HG03457 (cell line): ENCODE results near the gene PDYN.
"Not testable (repeated sequence)": the region's sequence is repeated elsewhere in the genome, so short reads cannot be mapped to it uniquely, and the experiment has no call there.

Experiments used
- ATAC-seq: cut with Tn5 transposase; IDR thresholded peaks from one replicate; pipeline ENCODE4 v1.9.1; 2021; ENCODE audit warnings: moderate number of reproducible peaks; ENCODE audit not compliant: unreplicated experiment

The PDYN gene

GRCh38 chr20:1993986-1994385 is at the start of gene PDYN:
TSS of gene PDYN (minus strand) at chr20:1994058. CDS start at chr20:1983084, 10,974 bp downstream.
- ATAC-seq: no peak

GRCh38 chr20:2042400-2042799 is 48.5 kb upstream of the PDYN start:
- ATAC-seq: no peak

DNA sequence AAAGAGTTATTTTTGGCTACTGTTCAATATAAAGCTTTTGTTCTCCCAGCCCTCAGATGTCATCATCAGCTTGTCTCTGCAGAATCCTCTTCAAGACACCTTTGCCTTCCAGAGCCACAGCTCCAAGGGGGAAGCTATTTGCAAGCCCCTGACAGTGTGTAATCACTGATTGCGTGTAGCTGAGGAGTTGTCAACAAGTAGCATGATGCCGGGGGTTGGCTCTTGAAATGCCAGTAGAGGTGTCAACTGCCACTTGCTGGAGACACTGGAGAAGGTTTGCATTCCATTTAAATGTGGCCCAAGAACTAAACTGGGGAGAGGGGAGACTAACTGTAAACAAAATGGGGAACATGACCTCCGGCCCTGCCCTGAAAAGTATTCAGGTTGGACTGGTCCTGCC is 44.3 kb upstream of the PDYN start:
- no peak for ATAC-seq

DNA sequence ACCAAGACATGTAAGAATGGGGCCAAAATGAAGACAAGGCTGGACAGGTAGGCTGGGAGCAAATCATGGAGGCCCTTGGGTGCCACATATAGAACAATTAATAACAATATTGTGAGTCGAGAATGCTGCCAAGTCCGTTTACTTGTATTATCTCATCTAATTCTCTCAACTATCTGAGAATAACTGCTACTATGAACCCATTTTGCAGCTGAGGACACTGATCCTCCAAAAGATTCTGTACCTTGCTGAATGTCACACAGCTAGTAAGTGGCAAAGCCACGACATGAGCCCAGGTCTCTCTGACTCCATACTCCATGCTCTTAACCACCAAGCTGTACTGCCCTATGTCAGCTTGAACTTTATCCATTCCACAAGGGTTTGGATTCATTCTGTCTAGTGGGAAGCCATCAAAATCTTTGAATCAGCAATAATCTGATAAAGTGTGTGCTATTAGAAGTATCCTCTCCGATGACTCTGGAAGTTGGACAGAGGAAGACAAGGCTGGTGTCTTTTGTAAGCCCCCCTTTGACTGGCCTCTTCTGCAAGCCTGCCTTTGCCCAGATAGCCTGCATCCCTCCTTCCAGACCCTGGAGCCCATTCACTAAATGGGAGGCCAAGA is 43.5 kb upstream of the PDYN start:
- no peak for ATAC-seq

- ATAC-seq: not testable (repeated sequence)
Measured at GRCh38 chr20:2036357-2036756, 42.5 kb upstream of the PDYN start.

DNA sequence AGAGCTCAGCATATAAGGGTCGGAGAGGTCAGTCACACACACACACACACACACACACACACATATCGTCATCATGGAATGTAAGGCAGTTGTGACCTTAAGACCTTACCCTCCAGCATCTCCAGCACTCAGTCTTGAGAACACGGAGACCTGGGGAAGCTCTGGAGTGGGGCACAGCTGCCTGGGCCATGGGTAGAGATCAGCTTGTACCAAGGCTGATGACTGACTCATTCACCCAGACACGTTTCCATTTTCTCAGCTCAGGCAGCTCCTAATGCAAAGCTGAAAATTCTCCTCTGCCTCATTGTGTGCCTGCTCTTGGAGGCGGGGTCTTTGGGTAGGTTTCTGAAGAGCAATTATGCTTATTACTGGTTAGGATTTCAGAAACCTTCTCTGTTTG is 38.3 kb upstream of the PDYN start:
- no peak for ATAC-seq

GRCh38 chr20:2026514-2026913 is 32.7 kb upstream of the PDYN start:
- ATAC-seq: no peak

DNA sequence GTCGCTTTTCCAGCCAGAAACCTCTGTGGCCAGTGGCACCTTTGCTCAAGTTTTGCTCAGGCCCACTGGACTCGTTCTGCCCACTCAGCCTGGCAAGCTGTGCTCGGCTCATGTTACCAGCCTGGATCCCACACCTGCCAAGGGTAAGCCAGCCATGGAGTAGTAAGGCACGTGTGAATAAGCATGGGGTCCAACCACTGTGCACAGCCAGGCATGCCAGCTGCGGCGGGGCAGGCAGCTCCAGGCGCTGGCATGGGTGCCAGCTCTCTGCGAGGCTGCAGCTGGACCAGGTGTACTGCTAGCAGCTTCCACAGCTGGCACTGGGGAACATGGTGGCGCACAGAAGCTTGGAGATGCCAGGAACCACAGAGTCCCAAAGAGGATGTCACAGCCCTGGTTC is 32.1 kb upstream of the PDYN start:
- ATAC-seq: no peak

DNA sequence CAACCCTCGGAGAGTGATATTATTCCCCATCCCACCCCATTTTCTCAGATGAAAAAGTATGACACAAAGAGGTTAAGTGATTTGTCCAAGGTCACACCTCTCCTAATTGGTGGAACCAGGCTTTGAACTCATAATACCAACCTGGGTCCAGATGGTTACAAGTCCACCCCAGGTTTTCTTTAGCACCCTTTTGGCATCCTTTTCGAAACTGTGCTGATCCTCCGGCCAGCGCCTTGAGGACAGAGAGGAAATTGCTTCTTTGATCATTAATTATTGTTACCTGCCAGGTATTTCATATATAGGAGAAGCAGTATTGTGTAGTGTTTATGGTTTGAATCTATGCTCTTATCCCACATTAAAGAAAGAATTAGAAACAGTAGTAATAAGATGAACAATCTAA is 29.3 kb upstream of the PDYN start:
- no peak for ATAC-seq

DNA sequence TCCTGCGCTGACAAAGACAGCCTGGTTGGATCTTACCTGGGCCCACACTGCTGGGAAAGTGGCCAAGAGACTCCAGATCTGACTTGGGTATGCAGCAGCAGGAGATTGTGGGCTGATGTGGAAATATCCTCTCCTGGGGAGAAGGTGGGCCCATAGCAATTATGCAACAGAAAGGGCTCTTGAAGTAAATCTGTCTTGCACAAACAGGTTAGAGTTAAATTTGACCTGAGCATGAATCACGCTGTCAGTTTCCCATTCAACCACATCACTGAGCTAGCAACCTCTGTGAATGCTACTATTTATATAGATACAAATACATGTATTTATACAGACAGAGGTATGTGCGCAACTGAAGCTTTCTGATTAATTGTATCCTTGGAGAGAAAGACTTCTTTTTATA is 28.3 kb upstream of the PDYN start:
- ATAC-seq: no peak

GRCh38 chr20:2010533-2010932 is 16.7 kb upstream of the PDYN start:
- no peak for ATAC-seq

DNA sequence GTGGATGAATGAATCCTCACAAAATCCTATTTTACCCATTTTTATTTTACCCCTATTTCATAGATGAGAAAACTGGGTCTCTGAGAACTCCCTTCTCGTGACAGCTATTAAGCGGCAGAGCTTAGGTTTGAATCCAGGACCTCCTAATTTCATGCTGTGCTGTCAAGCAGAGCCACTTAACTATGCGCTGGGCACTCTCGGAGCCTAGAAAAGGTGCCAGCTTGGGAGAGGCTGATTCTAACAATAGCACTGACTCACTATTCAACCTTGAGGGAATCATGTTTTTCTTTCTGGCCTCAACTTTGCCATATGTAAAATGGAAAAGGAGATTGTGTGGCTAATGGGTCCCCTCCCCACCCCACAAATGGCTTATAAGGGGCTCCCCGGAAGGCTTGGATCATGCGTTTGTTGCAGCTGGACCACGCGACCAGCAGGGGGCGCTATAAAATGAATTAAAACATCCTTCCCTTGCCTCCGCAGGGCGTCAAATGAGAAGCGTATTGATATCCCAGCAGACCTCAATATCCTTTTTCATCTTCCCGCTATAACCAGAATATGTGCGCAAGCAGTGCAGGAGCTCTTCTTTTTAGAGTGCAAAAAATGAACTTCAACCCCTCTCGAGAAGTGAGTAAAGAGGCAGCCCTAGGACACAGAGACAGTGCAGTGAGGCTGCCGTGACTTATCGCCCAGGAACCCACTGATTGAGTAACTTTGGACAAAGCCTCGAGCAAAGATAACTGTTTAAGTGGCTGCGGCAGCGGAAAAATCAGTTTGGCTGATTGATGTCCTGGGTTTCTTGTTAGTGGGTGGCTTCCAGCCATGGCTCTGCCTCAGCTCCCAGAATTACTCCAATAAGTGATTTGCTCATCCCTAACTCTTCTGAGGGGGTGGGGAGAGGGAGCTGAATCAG is 12.8 kb upstream of the PDYN start:
- ATAC-seq: no peak

DNA sequence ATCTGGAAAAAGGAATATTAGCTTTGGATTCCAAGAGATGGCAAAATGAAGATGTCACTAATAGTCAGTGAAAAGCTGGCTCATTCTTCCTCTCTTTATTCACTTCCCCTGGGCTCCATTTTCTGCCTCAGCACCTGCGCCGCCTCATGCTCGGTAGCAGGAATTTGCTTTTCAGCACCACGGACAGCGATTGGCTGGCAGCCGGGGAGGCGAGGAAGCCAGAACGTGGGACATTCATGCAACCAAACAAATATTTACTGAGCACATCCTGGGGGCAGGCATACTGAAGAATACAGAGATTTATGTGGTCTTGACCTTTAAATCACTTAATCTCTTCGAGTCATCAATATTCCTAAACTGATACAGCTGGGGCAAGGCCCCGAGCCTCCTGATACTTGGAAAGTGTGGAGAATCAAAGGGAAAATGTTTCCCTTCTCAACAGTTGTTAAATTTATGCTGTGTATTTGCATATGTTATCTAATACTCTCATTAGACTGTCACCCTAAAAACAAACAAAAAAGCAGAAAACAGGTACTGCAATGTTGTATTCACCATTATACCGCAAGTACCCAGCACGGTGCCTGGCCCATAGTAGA is 12.1 kb upstream of the PDYN start:
- no peak for ATAC-seq

GRCh38 chr20:2005359-2005758 is 11.5 kb upstream of the PDYN start:
- no peak for ATAC-seq

DNA sequence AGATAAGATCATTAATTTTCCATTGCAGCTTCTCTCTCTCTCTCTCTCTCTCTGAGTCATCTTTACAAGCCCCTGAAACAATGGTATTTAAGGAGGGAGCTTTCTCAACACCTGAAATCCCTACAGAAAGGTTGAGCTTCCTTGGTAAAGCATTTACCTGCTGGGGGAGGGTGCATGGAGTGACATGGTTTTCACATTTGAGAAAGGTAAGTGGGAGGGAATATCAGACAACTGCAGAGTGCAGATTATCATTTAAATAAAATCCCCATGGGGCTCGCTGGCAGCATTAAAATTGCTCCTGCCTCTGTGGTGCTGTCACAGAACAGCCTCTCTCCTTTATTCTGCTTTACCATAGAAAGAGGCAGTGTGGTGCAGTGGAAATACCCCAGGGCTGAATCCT is 10.3 kb upstream of the PDYN start:
- no peak for ATAC-seq

DNA sequence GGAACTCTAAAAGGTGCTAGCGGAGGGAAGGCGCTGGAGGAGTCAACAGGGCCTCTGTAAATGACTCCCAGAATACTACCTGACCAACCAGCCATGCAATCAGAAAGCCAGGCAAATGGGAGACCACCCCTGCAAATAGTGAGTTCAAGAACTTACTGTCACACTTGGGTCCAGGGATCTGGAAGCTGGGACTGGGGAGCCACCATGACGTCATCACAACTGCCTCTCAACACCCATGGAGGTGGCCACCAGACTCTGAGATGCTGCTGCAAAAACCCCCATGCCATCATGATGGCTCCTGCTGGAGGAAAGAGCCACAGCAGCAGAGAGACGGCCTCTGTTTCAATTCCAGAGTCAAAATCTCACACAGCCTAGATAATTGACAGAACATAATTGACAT is 8.5 kb upstream of the PDYN start:
- no peak for ATAC-seq

DNA sequence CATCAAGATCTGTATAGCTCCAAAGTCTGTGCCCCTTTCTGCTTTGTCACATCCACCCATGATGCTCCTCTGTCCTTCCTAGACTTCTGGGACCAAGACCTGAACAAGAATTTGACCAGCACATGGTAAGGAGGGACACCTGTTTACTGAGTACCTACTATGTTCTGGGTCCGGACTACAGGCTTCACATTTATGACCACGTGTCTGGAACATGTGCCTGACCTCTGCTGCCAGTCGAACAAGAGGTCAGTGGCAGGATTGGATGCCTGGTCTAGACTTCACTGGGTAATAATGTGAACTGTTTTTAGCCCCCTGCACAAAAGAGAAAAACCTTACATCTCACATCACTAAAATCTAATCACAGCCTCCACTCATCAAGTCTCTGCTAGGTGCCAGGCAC is 7.3 kb upstream of the PDYN start:
- ATAC-seq: no peak

DNA sequence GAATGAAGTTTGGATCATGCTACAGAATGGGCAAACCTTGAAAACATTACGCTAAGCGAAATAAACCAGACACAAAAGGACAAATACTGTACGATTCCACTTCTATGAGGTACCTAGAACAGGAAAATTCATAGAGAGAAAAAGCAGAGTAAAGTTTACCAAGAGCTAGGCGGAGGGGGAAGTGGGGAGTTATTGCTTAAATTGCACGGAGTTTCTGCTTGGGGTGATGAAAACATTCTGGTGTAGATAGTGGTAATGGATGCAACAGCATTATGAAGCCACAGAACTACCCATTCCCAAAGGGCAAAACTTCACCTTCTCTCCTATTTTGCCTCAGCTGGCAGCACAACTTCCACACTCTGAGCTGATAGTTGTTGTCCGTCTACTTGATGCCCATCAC is 6.4 kb upstream of the PDYN start:
- ATAC-seq: no peak

- no peak for ATAC-seq
Measured at GRCh38 chr20:1998715-1999114, 4.9 kb upstream of the PDYN start.

DNA sequence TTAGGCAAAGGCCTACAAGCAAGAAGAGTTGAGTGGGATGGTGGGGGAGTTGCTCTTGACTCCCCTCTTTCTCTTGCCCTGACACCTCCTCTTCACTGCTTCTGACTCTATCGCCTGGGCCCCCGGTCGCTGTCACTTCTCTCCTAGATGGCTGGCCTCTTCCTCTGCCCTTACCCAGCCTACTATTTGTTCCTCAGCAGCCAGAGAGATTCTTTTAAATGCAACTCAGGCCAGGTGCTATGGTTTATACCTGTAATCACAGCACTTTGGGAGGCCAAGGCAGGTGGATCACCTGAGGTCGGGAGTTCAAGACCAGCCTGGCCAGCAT is 4.3 kb upstream of the PDYN start:
- no peak for ATAC-seq

GRCh38 chr20:1997483-1998192 is 3.8 kb upstream of the PDYN start:
- no peak for ATAC-seq
